Jurkat, Clone E6-1 (cell line): ENCODE data around the gene REV3L.

ENCODE experiments used
- DNase-seq: peaks from one replicate; pipeline ENCODE4 v3.0.0-alpha.2; 2011; ENCODE audit warnings: low read depth, low spot score
- H3K4me3 ChIP-seq: 2 replicates; pipeline ENCODE4 v1.5.1; 2011; ENCODE audit warnings: mild to moderate bottlenecking, low read length, control low read depth, moderate library complexity

Gene REV3L

GRCh38 chr6:111474771-111475170, 8.2 kb downstream of the REV3L start:
- no peak for DNase-seq
- no peak overlapping the region for H3K4me3 ChIP-seq

GRCh38 chr6:111474106-111474505, 8.9 kb downstream of the REV3L start:
- no peak for DNase-seq
- no peak overlapping the region for H3K4me3 ChIP-seq

DNA sequence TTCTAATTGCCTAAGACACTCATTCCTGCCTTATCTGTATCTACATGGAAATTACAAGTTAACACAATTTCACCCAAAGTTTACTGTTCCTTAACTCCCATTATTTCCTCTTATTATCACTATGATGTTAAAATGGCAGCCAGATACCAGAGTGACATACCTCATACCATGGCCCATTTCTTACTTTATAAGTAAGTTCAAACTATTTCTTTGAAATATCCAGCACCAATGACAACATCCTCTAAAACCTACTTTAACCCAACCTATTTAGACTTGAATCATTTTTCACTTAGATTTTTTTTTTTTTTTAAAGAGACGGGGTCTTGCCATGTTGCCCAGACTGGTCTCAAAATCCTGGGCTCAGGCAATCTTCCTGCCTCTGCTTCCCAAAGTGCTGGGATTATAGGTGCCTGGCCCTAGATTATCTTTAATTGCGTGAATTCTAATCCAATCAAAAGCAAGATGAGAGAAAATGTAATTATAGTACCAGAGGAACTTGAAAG, 10.0 kb downstream of the REV3L start:
- DNase-seq = no peak
- H3K4me3 ChIP-seq = no peak overlapping the region

- no peak overlapping the region for H3K4me3 ChIP-seq
- no peak for DNase-seq
These were observed 11.1 kb downstream of the REV3L start for GRCh38 chr6:111471958-111472357.

DNA sequence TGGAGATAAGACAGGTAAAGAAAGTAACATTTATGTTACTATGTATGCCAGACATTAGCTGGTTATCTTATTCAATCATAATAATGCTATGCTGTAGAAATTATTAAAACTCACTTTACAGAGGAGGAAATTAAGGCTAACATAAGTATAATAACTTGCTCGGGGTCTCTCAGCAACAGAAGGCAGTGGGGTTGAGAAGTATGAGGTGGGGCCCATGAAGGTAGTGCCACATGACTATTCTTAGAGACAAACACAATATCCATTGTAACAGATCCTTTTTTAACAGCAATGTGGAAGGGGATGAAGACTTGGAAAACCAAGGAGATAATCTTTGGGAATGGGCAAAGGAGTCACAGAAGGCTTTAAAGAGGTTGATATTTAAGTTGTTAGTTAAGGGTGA, 11.5 kb downstream of the REV3L start:
- no peak overlapping the region for H3K4me3 ChIP-seq
- no peak for DNase-seq

GRCh38 chr6:111470991-111471390, 12.0 kb downstream of the REV3L start:
- no peak overlapping the region for H3K4me3 ChIP-seq
- no peak for DNase-seq

DNA sequence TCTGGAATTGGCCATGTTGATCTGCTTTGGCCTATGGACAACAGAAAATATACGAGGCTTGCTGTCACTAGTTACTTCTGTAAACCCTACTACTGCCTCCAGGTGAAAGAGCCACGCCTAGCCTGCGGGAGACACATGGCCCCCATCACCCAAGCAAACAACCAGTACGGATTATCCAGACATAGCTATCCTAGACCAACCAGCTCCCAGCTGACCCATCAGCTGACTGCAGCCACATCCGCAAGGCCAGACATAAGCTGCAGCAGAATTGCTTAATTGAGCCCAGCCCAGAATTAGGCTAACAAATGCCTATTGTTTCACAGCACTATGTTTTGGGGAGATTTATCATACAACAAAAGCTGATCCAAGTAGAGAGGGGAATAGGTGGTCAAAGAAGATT, 13.5 kb downstream of the REV3L start:
- no peak for DNase-seq
- H3K4me3 ChIP-seq = no peak overlapping the region

DNA sequence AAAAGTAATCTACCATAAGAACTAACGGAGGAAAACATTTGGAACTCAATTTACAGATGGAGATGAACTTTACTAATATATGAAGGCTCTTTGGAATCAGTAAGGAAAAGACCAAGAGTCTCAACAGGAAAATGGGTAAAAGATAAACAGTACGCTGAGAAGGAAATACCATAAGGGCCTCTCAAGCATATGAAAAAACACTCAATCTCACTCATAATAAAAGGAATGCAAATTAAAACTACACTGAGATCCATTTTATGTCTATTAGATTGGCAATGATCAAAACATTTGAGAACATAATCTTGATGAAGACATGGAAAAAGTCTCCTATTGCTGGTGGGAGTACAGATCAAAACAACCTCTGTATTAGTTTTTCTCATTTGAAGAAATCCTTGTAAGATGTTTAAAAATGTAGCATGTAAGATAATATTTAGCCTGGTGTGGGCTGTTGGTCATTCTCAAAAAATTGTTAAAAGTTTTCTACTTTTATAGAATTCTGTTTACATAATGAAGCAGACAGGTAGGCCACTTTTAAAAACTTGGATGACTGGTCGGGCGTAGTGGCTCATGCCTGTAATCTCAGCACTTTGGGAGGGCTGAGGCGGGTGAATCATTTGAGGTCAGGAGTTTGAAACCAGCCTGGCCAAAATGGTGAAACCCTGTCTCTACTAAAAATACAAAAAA, 14.5 kb downstream of the REV3L start:
- DNase-seq = no peak
- H3K4me3 ChIP-seq = no peak overlapping the region

DNA sequence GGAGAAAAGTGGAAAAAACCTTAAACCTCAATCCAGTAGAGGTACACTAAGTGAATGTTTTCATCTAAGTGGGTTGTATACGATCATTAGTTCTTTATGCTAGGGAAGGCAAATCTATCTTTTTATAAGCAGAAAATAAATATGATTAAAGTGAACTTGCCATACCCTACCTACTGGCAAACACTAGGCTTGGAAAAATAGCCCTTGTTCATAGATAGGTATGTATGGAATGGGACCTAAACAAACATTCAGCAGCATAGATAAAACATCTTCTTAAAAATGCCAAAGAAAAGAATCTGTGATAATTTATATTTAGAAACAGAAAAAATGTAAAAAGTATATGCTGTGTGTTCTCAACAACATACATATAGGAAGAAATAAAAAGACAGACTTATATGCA, 18.8 kb downstream of the REV3L start:
- no peak overlapping the region for H3K4me3 ChIP-seq
- no peak for DNase-seq

GRCh38 chr6:111462770-111463391, 20.1 kb downstream of the REV3L start:
- H3K4me3 ChIP-seq = no peak overlapping the region
- DNase-seq = no peak

DNA sequence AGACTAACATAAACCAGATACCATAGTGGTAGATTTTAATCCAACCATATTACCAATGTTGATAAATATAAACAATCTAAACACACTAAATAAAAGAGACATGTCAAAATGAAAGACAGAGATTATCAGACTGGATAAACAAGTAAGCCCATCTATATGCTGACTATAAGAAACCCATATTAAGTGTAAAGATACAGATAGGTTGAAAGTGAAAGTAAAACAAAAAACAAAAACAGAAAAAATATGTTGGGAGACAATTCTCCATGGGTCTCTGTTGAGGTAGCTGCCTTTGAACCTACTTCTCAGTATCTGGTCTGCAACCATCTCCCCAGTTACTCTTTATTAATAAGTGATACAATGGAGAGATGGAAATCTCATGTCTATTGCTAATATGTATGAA, 21.2 kb downstream of the REV3L start:
- DNase-seq = no peak
- no peak overlapping the region for H3K4me3 ChIP-seq

DNA sequence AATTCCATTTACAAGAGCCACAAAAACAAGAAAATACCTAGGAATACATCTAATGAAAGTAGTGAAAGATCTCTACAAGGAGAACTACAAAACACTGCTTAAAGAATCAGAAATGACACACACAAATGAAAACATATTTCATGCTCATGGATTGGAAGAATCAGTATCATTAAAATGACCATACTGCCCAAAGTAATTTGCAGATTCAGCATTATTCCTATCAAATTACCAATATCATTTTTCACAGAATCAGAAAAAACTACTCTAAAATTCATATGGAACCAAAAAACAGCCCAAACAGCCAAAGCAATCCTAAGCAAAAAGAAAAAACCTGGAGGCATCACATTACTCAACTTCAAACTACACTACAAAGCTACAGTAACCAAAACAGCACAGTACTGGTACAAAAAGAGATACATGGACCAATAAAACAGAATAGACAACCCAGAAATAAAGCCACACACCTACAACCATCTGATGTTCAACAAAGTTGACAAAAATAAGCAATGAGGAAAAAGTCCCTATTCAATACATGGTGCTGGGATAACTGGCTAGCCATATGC, 24.3 kb downstream of the REV3L start:
- H3K4me3 ChIP-seq = no peak overlapping the region
- no peak for DNase-seq

- no peak for DNase-seq
- H3K4me3 ChIP-seq = no peak overlapping the region
These were observed 26.8 kb downstream of the REV3L start for GRCh38 chr6:111456208-111456607.

DNA sequence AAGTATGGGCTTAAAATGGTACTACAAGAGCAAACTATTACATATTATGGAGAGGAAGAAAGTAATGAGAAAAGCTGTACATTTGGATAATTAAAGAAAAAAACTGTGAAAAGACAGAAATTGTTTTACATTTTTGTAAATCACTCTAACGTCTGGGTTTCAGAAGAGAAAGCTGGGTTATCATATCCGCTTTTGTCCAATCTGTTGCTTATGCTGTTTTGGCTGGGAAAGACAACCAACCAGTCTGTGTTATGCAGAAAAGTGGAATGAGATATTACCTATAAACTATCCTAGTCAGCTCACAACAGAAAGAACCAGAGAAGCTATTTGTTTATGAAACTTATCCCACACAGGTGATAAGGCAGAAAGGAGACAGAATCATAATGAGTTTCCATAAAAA, 32.4 kb downstream of the REV3L start:
- no peak for DNase-seq
- no peak overlapping the region for H3K4me3 ChIP-seq

DNA sequence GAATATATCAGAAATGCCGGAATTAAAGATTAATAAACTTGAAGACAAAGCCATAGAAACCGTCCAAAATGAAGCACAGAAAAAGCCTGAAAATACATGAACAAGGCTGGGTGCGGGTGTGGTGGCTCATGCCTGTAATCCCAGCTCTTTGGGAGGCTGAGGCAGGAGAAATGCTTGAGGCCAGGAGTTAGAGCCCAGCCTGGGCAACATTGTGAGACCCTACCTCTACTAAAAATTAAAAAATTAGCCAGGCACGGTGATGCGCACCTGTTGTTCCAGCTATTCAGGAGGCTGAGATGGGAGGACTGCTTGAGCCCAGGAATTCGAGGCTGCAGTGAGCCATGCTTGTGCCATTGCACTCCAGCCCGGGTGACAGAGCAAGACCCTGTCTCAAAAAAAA, 32.9 kb downstream of the REV3L start:
- no peak for DNase-seq
- no peak overlapping the region for H3K4me3 ChIP-seq

- no peak for DNase-seq
- H3K4me3 ChIP-seq = no peak overlapping the region
These were observed 33.9 kb downstream of the REV3L start for GRCh38 chr6:111449129-111449528.

GRCh38 chr6:111447051-111447450, 36.0 kb downstream of the REV3L start:
- no peak for DNase-seq
- H3K4me3 ChIP-seq = no peak overlapping the region

DNA sequence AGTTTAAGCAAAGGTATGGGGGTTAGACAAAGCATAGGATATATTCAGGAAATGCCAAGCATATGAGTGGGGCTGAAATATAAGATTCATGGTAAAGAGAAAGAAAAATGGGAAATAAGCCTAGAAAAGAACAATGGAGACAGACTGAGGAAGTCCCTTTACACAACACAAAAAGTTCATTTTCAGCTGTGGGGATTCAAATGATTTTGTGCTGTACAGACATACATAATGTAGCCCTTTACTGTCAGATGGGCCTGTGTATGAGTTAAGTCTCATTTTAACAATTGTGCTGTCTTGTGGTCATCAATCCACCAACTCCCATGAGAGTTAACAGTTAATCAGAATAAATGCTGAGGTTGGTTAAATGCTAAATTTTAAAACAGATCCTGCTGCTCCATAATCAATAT, 37.2 kb downstream of the REV3L start:
- no peak overlapping the region for H3K4me3 ChIP-seq
- DNase-seq = no peak

DNA sequence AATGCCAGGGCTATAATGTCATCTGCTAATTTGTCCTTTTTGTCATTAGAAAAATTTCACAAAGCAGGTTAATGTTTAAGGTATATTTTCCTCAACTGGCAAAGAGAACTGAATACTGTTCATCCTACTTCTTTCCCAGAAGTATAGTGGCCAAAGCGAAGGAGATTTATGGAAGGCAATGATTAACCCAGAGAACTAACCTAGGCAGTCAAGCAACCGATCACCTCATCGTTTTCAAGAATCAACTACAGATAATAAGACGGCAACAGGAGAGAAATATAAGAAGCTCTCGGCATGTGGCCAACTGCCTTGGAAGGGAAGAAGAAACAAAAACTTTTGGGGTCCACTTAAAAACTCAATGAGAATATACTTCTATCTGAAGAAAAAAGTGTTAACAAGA, 38.2 kb downstream of the REV3L start:
- no peak overlapping the region for H3K4me3 ChIP-seq
- DNase-seq = no peak

DNA sequence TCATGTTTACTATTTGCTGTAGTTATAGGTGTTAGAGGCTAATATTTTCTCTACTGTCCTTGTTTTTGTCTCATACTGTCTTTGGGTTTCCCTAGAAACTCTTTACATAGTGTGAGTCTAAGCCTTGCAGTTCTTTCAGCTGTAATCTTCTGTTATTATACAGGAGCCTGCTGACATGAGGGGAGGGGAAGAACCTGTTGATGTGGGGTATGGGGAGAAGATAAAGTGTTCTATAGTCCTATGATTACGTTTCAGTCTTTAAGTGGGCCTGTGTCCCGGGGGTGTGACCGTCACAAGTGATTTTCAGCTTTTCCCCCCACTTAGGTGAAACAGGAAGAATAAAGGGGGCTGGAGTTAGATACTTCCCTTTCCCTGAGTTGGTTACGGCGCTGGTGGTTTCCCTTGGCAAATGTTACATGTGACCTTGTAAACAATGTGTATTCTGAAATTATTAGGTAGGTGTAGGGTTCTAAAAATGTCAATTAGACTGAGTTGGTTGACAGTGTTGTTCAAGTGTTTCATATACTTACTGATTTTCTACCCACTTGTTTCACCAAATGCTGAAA, 41.3 kb downstream of the REV3L start:
- DNase-seq = no peak

More for the DNA sequence above, 41.3 kb downstream of the REV3L start:
- no peak overlapping the region for H3K4me3 ChIP-seq
